Upper lobe of left lung (tissue), 6 donors: Measurements from ENCODE around the gene INPP5D. TPM values are rescaled to one million over a fixed set of nuclear protein-coding genes. Genes with fewer than 3 reads are reported as not detected.
A peak's percentile ranks its signal among the peaks of the same experiment; 100 is the strongest.

Source experiments
- ATAC-seq, 2 donors: fragments of 200-7000 bp; cut with Tn5 transposase; one replicate each; pipeline ENCODE4 v1.9.1; 2022; ENCODE audit warnings: mild to moderate bottlenecking in 2 of 2, moderate library complexity in 2 of 2; ENCODE audit not compliant: low FRiP score in 2 of 2
- DNase-seq, 2 donors: peaks; one replicate each; pipeline ENCODE4 v3.0.0-alpha.2; 2019 to 2020
- H3K27ac ChIP-seq, 4 donors: fragments of 200-600 bp; sonication (generic); one replicate each; pipeline ENCODE4 v1.5.1; 2016 to 2019
- H3K27me3 ChIP-seq, 4 donors: fragments of 200-600 bp; sonication (generic); one replicate each; pipeline ENCODE4 v1.5.1; 2017 to 2019
- H3K36me3 ChIP-seq, 4 donors: fragments of 200-600 bp; sonication (generic); one replicate each; pipeline ENCODE4 v1.5.1; 2016 to 2019
- H3K4me1 ChIP-seq, 4 donors: fragments of 200-600 bp; sonication (generic); one replicate each; pipeline ENCODE4 v1.5.1; 2018 to 2019
- H3K4me3 ChIP-seq, 4 donors: fragments of 200-600 bp; sonication (generic); one replicate each; pipeline ENCODE4 v1.5.1; 2017 to 2019; ENCODE audit warnings: mild to moderate bottlenecking in 2 of 4, moderate library complexity in 1 of 4
- H3K9me3 ChIP-seq, 4 donors: fragments of 200-600 bp; sonication (generic); one replicate each; pipeline ENCODE4 v1.5.1; 2018 to 2019
- CTCF ChIP-seq, 6 experiments: fragments of 450-650 bp in 4 of 6; fragments of 200-600 bp in 2 of 6; sonication (generic) in 2 of 6; IDR thresholded peaks; one replicate each; pipeline ENCODE4 v1.5.1; 2016 to 2019; ENCODE audit warnings: antibody characterized with exemption in 6 of 6
- EP300 ChIP-seq, 4 donors: sonication (generic); formaldehyde crosslinking; IDR thresholded peaks; one replicate each; pipeline ENCODE4 v1.5.1; 2017; ENCODE audit warnings: antibody characterized with exemption in 4 of 4, control low read depth in 2 of 4
- POLR2A ChIP-seq, 4 donors: fragments of 450-650 bp; IDR thresholded peaks; one replicate each; pipeline ENCODE4 v1.5.1; 2016 to 2017; ENCODE audit warnings: antibody characterized with exemption in 4 of 4, mild to moderate bottlenecking in 2 of 4
- POLR2AphosphoS5 ChIP-seq, 2 donors: sonication (generic); formaldehyde crosslinking; IDR thresholded peaks; one replicate each; pipeline ENCODE4 v1.5.1; 2017; ENCODE audit warnings: antibody characterized with exemption in 2 of 2
- whole genome bisulfite sequencing, 2 donors: methylation state at CpG; one replicate each; pipeline ENCODE4 v1.1.5; 2017 to 2018; 5-methylcytosine and 5-hydroxymethylcytosine counted together
- total RNA-seq, 6 donors: library from RNA; depleted of rRNA in 4 of 6; stranded (reverse); fragments of >200 nt in 4 of 6; gene quantifications; one replicate each; pipeline versions ENCODE4 v1.1.0 to v1.2.1, GENCODE V29; 2016 to 2021
- donor health status: DM: no; HTN: no; CAD: no; lungs with moderate emphysema.
- donor health status: DM: no; HTN: yes; CAD: no; lungs with severe emphysema.

INPP5D gene
- total RNA-seq, 6 donors from 2014 or later, result 17.6 to 243 (median 31.7) TPM

- ATAC-seq (peak; percentile 56 to 71), DNase-seq (no peak)
- no peak overlapping the region for H3K4me3 ChIP-seq
- peaks cover 0 to 6% (median 0%) of the 10 kb centered on the region in 4 donors for H3K9me3 ChIP-seq
- no peaks in the 10 kb centered on the region for H3K27me3 ChIP-seq
- TF ChIP-seq POLR2A (IDR thresholded peaks at IDR 0.05), result no peak
- TF ChIP-seq POLR2AphosphoS5 (IDR thresholded peaks at IDR 0.05), result no peak
- TF ChIP-seq EP300 (IDR thresholded peaks at IDR 0.05), result no peak
- no peak for TF ChIP-seq CTCF (IDR thresholded peaks at IDR 0.05)
- peak overlapping the region; percentile 49 to 82 (median 78) for H3K27ac ChIP-seq
- no peaks in the 10 kb centered on the region for H3K36me3 ChIP-seq
- WGBS, 2 donors, result 46 to 63% methylated on average over 6 of the region's 6 CpGs
- H3K4me1 ChIP-seq, result peaks cover 32 to 47% (median 40%) of the 10 kb centered on the region in 4 donors
Measured at GRCh38 chr2:233075141-233075965, 15.2 kb downstream of the INPP5D start.

- Histone ChIP-seq H3K4me3 (no peak overlapping the region), H3K27me3 (no peaks in the 10 kb centered on the region), H3K9me3 (peaks cover 0 to 6% (median 0%) of the 10 kb centered on the region in 4 donors), H3K36me3 (no peaks in the 10 kb centered on the region), H3K27ac (peak overlapping the region; percentile 49 to 82 (median 78)), H3K4me1 (peaks cover 38 to 49% (median 43%) of the 10 kb centered on the region in 4 donors)
- TF ChIP-seq EP300 (IDR thresholded peaks at IDR 0.05) (no peak), POLR2A (IDR thresholded peaks at IDR 0.05) (peak in 1 of 4 donors; percentile 26)
- peak; percentile 67 to 79 for ATAC-seq
- no peak for DNase-seq
- WGBS, 2 donors, result 27 to 38% methylated on average over 2 of the region's 2 CpGs
Measured at GRCh38 chr2:233075966-233076339, 15.8 kb downstream of the INPP5D start.

GRCh38 chr2:233076749-233077148, 16.6 kb downstream of the INPP5D start:
- no peaks in the 10 kb centered on the region for H3K36me3 ChIP-seq
- H3K27me3 ChIP-seq, result no peaks in the 10 kb centered on the region
- DNase-seq (no peak), ATAC-seq (no peak)
- WGBS, 2 donors, result 36 to 45% methylated on average over 3 of the region's 3 CpGs
- no peak overlapping the region for H3K4me3 ChIP-seq
- peaks cover 42 to 53% (median 47%) of the 10 kb centered on the region in 4 donors for H3K4me1 ChIP-seq
- peaks cover 0 to 2% (median 0%) of the 10 kb centered on the region in 4 donors for H3K9me3 ChIP-seq
- H3K27ac ChIP-seq, result peak overlapping the region in 3 of 4 donors; percentile 76 to 82 (median 79)
- TF ChIP-seq POLR2AphosphoS5 (IDR thresholded peaks at IDR 0.05) (no peak), CTCF (IDR thresholded peaks at IDR 0.05) (no peak), POLR2A (IDR thresholded peaks at IDR 0.05) (no peak), EP300 (IDR thresholded peaks at IDR 0.05) (no peak)

- no peaks in the 10 kb centered on the region for H3K27me3 ChIP-seq
- ATAC-seq, result no peak
- H3K36me3 ChIP-seq, result no peaks in the 10 kb centered on the region
- 44 to 50% methylated on average over 10 of the region's 10 CpGs for WGBS, 2 donors
- peak overlapping the region; percentile 30 to 87 (median 75) for H3K27ac ChIP-seq
- DNase-seq, result no peak
- TF ChIP-seq POLR2AphosphoS5 (IDR thresholded peaks at IDR 0.05) (no peak), EP300 (IDR thresholded peaks at IDR 0.05) (no peak), POLR2A (IDR thresholded peaks at IDR 0.05) (no peak), CTCF (IDR thresholded peaks at IDR 0.05) (no peak)
- H3K4me1 ChIP-seq, result peaks cover 64 to 78% (median 70%) of the 10 kb centered on the region in 4 donors
- no peak overlapping the region for H3K4me3 ChIP-seq
- no peaks in the 10 kb centered on the region for H3K9me3 ChIP-seq
Measured at GRCh38 chr2:233079473-233079877, 19.3 kb downstream of the INPP5D start.

- 73 to 83% methylated on average over 18 to 20 of the region's 20 CpGs for WGBS, 2 donors
- no peaks in the 10 kb centered on the region for H3K27me3 ChIP-seq
- DNase-seq (no peak), ATAC-seq (no peak)
- no peaks in the 10 kb centered on the region for H3K9me3 ChIP-seq
- no peak overlapping the region for H3K4me3 ChIP-seq
- H3K27ac ChIP-seq, result peak overlapping the region; percentile 30 to 87 (median 75)
- no peak for TF ChIP-seq POLR2A (IDR thresholded peaks at IDR 0.05)
- peaks cover 63 to 79% (median 70%) of the 10 kb centered on the region in 4 donors for H3K4me1 ChIP-seq
- H3K36me3 ChIP-seq, result no peaks in the 10 kb centered on the region
Measured at GRCh38 chr2:233079953-233080835, 20.1 kb downstream of the INPP5D start.
